Activated T-helper 1 cell treated with anti-CD3 and anti-CD28 coated beads, Interleukin-12 subunit alpha, Interleukin-12 subunit beta, Interleukin-2, Interleukin-4 antibody, amounts not matched to agents 30 ng/mL and 10 ng/mL and 1 ng/mL, durations not matched to agents 14 hours and 24 hours and 36 hours (primary cell): Measurements from ENCODE around the gene MKKS. TPM values are rescaled to one million over a fixed set of nuclear protein-coding genes. Genes with fewer than 3 reads are reported as not detected.
A peak's percentile ranks its signal among the peaks of the same experiment; 100 is the strongest.

Experiments
- DNase-seq: peaks from one replicate; pipeline ENCODE4 v3.0.0; 2021; ENCODE audit warnings: low spot score
- H3K27ac Mint-ChIP-seq: one replicate; pipeline ENCODE4 v1.8.0; 2021; ENCODE audit warnings: mild to moderate bottlenecking, mixed read lengths
- H3K27me3 Mint-ChIP-seq: one replicate; pipeline ENCODE4 v1.8.0; 2022; ENCODE audit warnings: mild to moderate bottlenecking, moderate library complexity, mixed read lengths; ENCODE audit not compliant: insufficient read depth
- H3K36me3 Mint-ChIP-seq: one replicate; pipeline ENCODE4 v1.8.0; 2021; ENCODE audit warnings: low read depth, mixed read lengths
- H3K4me1 Mint-ChIP-seq: one replicate; pipeline ENCODE4 v1.8.0; 2021; ENCODE audit warnings: low read depth, mixed read lengths
- H3K4me3 Mint-ChIP-seq: one replicate; pipeline ENCODE4 v1.8.0; 2021; ENCODE audit warnings: mild to moderate bottlenecking, moderate library complexity, mixed read lengths
- H3K9me3 Mint-ChIP-seq: one replicate; pipeline ENCODE4 v1.8.0; 2021; ENCODE audit warnings: mixed read lengths
- intact Hi-C: fragments of 100-400 bp; cut with micrococcal nuclease; formaldehyde crosslinking; loops from one replicate; pipeline ENCODE4 v1.15.1; 2024
- total RNA-seq: library from RNA; stranded (reverse); gene quantifications from 2 replicates; pipeline ENCODE4 v1.2.3, GENCODE V29; 2022

The MKKS gene
- total RNA-seq, 1 donor from 2014 or later, result 7.5 TPM

GRCh38 chr20:10445758-10446157 is 11.7 kb upstream of the MKKS start:
- no peaks in the 10 kb centered on the region for H3K27me3 Mint-ChIP-seq
- H3K36me3 Mint-ChIP-seq, result no peaks in the 10 kb centered on the region
- H3K27ac Mint-ChIP-seq, result no peak overlapping the region
- H3K9me3 Mint-ChIP-seq, result no peaks in the 10 kb centered on the region
- no peak for DNase-seq
- intact Hi-C loops, result loop anchor here (2.0 kb wide), 3 partner anchors 65 to 153 kb away; no protein-coding TSS in a partner anchor
- H3K4me3 Mint-ChIP-seq, result no peak overlapping the region
- peaks cover 21% of the 10 kb centered on the region for H3K4me1 Mint-ChIP-seq

GRCh38 chr20:10443936-10444335 is 9.9 kb upstream of the MKKS start:
- no peaks in the 10 kb centered on the region for H3K9me3 Mint-ChIP-seq
- peaks cover 21% of the 10 kb centered on the region for H3K4me1 Mint-ChIP-seq
- no peaks in the 10 kb centered on the region for H3K27me3 Mint-ChIP-seq
- DNase-seq, result no peak
- no peaks in the 10 kb centered on the region for H3K36me3 Mint-ChIP-seq
- intact Hi-C loops, result no loop called here
- H3K27ac Mint-ChIP-seq, result no peak overlapping the region
- no peak overlapping the region for H3K4me3 Mint-ChIP-seq

- Mint-ChIP-seq H3K9me3 (no peaks in the 10 kb centered on the region), H3K27me3 (no peaks in the 10 kb centered on the region), H3K36me3 (no peaks in the 10 kb centered on the region), H3K4me3 (peak overlapping the region; percentile 22), H3K4me1 (peaks cover 28% of the 10 kb centered on the region), H3K27ac (no peak overlapping the region)
- DNase-seq, result no peak
- intact Hi-C loops, result no loop called here
Measured at GRCh38 chr20:10438217-10438616, 4.2 kb upstream of the MKKS start.

GRCh38 chr20:10436053-10436699 is 2.2 kb upstream of the MKKS start:
- Mint-ChIP-seq H3K4me3 (peak overlapping the region; percentile 94), H3K4me1 (peaks cover 28% of the 10 kb centered on the region), H3K27ac (peak overlapping the region; percentile 97), H3K36me3 (no peaks in the 10 kb centered on the region), H3K9me3 (no peaks in the 10 kb centered on the region), H3K27me3 (no peaks in the 10 kb centered on the region)
- intact Hi-C loops, result loop anchor here (1.0 kb wide), 1 partner anchor 116 kb away; no protein-coding TSS in a partner anchor
- DNase-seq, result no peak

- H3K4me3 Mint-ChIP-seq, result peak within 1 kb of the TSS; percentile 94
- peaks cover 28% of the 10 kb centered on the region for H3K4me1 Mint-ChIP-seq
- no peaks in the 10 kb centered on the region for H3K36me3 Mint-ChIP-seq
- H3K27ac Mint-ChIP-seq, result peak within 1 kb of the TSS; percentile 97
- intact Hi-C loops, result loop anchor here (1.0 to 5.0 kb wide), 9 partner anchors 12 to 1457 kb away; partner anchors contain the start of gene SNAP25
- no peaks in the 10 kb centered on the region for H3K9me3 Mint-ChIP-seq
- H3K27me3 Mint-ChIP-seq, result no peaks in the 10 kb centered on the region
- DNase-seq, result peak; percentile 77
Measured at GRCh38 chr20:10434832-10435812, 1.1 kb upstream of the MKKS start, which contains the start of gene SLX4IP. TSS of gene SLX4IP (plus strand) at chr20:10435305. CDS start at chr20:10458205, 22,900 bp downstream.

GRCh38 chr20:10434467-10434831 is 427 bp upstream of the MKKS start:
- H3K27me3 Mint-ChIP-seq, result no peaks in the 10 kb centered on the region
- peak overlapping the region; percentile 97 for H3K27ac Mint-ChIP-seq
- peak overlapping the region; percentile 94 for H3K4me3 Mint-ChIP-seq
- no peaks in the 10 kb centered on the region for H3K36me3 Mint-ChIP-seq
- DNase-seq, result peak; percentile 73
- no peaks in the 10 kb centered on the region for H3K9me3 Mint-ChIP-seq
- H3K4me1 Mint-ChIP-seq, result peaks cover 30% of the 10 kb centered on the region
- intact Hi-C loops, result loop anchor here (1.0 to 5.0 kb wide), 7 partner anchors 68 to 1458 kb away; partner anchors contain the start of gene SNAP25

- H3K27ac Mint-ChIP-seq, result peak overlapping the region; percentile 97
Measured at GRCh38 chr20:10433014-10433622, 904 bp downstream of the MKKS start.

GRCh38 chr20:10432079-10432478 is 1.9 kb downstream of the MKKS start:
- Mint-ChIP-seq H3K27ac (no peak overlapping the region), H3K36me3 (no peaks in the 10 kb centered on the region), H3K4me3 (peak overlapping the region; percentile 17), H3K4me1 (peaks cover 23% of the 10 kb centered on the region), H3K9me3 (no peaks in the 10 kb centered on the region), H3K27me3 (no peaks in the 10 kb centered on the region)
- intact Hi-C loops, result loop anchor here (5.0 kb wide), 1 partner anchor 1460 kb away; no protein-coding TSS in a partner anchor
- no peak for DNase-seq

More at GRCh38 chr20:10433014-10433622, 904 bp downstream of the MKKS start:
- Mint-ChIP-seq H3K9me3 (no peaks in the 10 kb centered on the region), H3K36me3 (no peaks in the 10 kb centered on the region), H3K4me1 (peaks cover 32% of the 10 kb centered on the region), H3K4me3 (peak overlapping the region; percentile 94), H3K27me3 (no peaks in the 10 kb centered on the region)
- intact Hi-C loops, result loop anchor here (1.0 to 5.0 kb wide), 2 partner anchors 120 to 1459 kb away; no protein-coding TSS in a partner anchor
- no peak for DNase-seq

- H3K4me1 Mint-ChIP-seq, result peaks cover 18% of the 10 kb centered on the region
- DNase-seq, result no peak
Measured at GRCh38 chr20:10430704-10431103, 3.3 kb downstream of the MKKS start.

GRCh38 chr20:10430000-10430466 is 4.0 kb downstream of the MKKS start:
- Mint-ChIP-seq H3K9me3 (no peaks in the 10 kb centered on the region), H3K36me3 (no peaks in the 10 kb centered on the region), H3K27ac (no peak overlapping the region), H3K4me1 (peaks cover 11% of the 10 kb centered on the region), H3K27me3 (no peaks in the 10 kb centered on the region), H3K4me3 (no peak overlapping the region)
- DNase-seq, result no peak
- intact Hi-C loops, result loop anchor here (5.0 kb wide), 2 partner anchors 813 to 1462 kb away; no protein-coding TSS in a partner anchor

More at GRCh38 chr20:10430704-10431103, 3.3 kb downstream of the MKKS start:
- Mint-ChIP-seq H3K4me3 (peak overlapping the region; percentile 13), H3K9me3 (no peaks in the 10 kb centered on the region), H3K36me3 (no peaks in the 10 kb centered on the region), H3K27me3 (no peaks in the 10 kb centered on the region), H3K27ac (no peak overlapping the region)
- intact Hi-C loops, result loop anchor here (5.0 kb wide), 1 partner anchor 1462 kb away; no protein-coding TSS in a partner anchor

- H3K9me3 Mint-ChIP-seq, result no peaks in the 10 kb centered on the region
- H3K4me3 Mint-ChIP-seq, result no peak overlapping the region
- H3K27ac Mint-ChIP-seq, result no peak overlapping the region
Measured at GRCh38 chr20:10429443-10429981, 4.5 kb downstream of the MKKS start.

GRCh38 chr20:10428008-10428407 is 6.0 kb downstream of the MKKS start:
- Mint-ChIP-seq H3K9me3 (no peaks in the 10 kb centered on the region), H3K27ac (no peak overlapping the region), H3K4me1 (peaks cover 10% of the 10 kb centered on the region), H3K27me3 (no peaks in the 10 kb centered on the region), H3K4me3 (no peak overlapping the region), H3K36me3 (no peaks in the 10 kb centered on the region)
- intact Hi-C loops, result loop anchor here (5.0 kb wide), 1 partner anchor 811 kb away; no protein-coding TSS in a partner anchor
- no peak for DNase-seq

More at GRCh38 chr20:10429443-10429981, 4.5 kb downstream of the MKKS start:
- peaks cover 10% of the 10 kb centered on the region for H3K4me1 Mint-ChIP-seq
- H3K36me3 Mint-ChIP-seq, result no peaks in the 10 kb centered on the region
- intact Hi-C loops, result loop anchor here (5.0 kb wide), 1 partner anchor 812 kb away; no protein-coding TSS in a partner anchor
- no peaks in the 10 kb centered on the region for H3K27me3 Mint-ChIP-seq
- no peak for DNase-seq
